Posterior vena cava (tissue), 2 donors: ENCODE data around the gene HSPH1. TPM values are rescaled to one million over a fixed set of nuclear protein-coding genes. Genes with fewer than 3 reads are reported as not detected.

Source experiments
- DNase-seq: peaks from one replicate; pipeline ENCODE4 v3.0.0-alpha.2; 2020; ENCODE audit warnings: low spot score
- intact Hi-C, 2 donors: fragments of 100-400 bp; cut with DNase I; formaldehyde crosslinking; loops; one replicate each; pipeline versions ENCODE4 v1.14.1 to v1.14.2; 2022 to 2023
- total RNA-seq, 2 donors: library from RNA; stranded (reverse); fragmentation: NEBNext Ultra II Directional; extraction: Animal tissue kit (Norgen Biotek cat#: 25700); gene quantifications; one replicate each; pipeline ENCODE4 v1.2.1, GENCODE V29; 2021
- donor health status: DM: yes; HTN: yes; CAD: no.
- donor health status: DM: yes; HTN: yes; CAD: no.

HSPH1 gene
- total RNA-seq, 2 donors from 2014 or later: 42.3 to 54.1 TPM

DNA sequence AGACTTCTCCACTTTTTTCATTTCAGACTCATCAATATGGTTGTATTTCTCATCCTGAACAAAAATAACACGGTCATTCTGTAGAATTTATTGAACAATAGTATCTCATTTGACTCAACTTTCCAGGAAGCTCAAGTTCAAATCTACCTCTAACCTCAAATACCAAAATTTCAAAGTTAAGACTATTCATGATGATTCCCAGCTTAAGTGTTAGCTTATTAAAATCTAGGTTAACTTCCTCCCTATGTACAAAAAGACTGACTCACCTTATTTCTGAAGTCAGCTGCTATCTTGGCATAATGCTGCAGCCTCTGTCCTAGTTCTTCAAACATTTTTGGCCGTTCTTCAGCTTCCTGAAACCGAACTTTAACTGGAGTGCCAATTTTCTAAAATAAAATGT, 23.2 kb downstream of the HSPH1 start:
- no peak for DNase-seq
- intact Hi-C loops: no loop called here

DNA sequence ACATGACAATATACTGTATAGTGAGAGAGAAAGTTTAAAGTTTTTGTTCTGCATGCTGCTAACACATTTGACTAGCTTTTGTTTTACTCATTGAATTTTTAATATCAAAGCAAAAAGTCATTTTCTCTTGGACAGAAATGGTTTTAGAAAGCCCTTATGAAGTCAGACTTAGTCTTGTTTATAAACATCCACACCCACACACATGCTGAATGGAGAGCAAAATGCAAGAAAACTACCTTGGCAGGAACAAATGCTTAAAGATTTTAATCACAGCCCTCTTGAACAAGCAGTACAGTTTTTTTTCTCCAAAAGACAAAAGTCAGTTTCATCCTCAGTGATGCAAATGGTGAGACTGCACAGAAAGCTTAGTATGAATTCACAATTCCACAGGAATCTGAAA, 25.0 kb downstream of the HSPH1 start:
- intact Hi-C loops: no loop called here
- no peak for DNase-seq

DNA sequence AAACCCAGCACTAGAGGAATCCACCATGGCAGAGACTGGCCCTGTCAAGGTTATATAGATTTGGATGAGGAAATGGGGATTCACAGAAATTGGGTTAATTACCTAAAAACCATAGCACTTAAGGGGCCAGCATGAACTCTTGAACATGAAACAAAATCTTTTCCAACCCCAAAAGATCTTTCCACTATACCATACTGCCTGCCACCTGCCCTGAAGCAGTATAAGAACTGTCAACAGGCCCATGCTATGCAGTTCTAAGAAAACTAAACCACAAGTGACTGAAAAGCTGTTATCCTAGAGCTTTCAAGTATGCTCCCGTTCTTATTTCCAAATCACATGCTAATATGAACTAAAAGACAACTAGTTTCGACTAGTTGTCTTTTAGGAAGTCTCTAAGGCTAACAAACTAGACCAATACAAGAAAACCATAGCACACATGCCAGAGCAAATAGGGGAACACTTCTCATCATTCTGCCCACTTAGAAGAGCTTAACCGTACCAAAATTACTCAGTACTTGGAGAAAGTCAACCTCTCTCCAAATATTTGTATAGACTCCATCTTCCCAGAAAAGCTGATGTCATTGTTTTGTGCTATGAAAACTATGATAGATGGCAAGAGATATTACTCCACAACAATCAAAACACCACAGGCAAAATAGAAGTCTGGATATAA, 27.5 kb downstream of the HSPH1 start:
- no peak for DNase-seq
- intact Hi-C loops: no loop called here

DNA sequence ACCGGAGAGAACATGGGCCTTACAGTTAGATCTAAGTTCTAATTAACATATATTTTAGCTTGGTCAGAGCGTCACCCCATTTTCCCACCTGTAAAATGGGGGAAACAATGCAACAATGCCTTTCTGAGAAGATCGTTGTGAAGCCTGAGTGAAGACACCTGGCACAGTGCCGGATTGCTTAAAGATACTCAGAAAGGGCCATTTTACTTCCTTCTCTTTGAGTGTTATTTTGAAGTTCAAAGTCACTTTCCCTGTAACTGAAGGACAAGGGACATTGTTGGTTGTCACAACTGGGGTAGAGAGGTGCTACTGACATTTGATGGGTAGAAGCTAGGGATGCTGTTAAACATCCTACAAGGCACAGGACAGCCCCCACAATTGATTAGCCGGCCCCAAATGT, 28.1 kb downstream of the HSPH1 start:
- DNase-seq: no peak
- intact Hi-C loops: no loop called here

DNA sequence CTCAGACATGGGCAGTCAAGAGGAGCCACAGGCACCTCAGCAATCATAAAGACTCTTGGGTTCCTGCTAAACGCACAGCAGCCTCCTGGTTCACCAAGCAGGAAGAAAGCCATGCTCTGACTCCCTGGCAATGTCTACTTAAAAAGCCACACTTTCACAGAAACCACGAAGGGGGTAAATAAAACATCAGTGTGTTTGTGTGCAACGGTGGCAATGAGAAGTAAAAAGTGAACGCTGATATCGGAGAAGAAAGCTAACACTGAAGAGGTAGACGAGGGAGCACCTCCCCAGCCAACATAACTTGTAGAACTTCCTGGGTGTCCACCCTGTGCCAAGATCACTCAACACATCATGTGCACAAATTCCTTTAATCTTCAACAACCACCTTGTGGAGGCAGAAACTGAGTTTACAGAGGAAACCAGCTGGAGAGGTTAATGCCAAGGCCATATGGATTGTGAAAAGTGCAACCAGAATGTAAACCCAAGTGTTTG, 30.2 kb downstream of the HSPH1 start:
- intact Hi-C loops: no loop called here
- DNase-seq: no peak

DNA sequence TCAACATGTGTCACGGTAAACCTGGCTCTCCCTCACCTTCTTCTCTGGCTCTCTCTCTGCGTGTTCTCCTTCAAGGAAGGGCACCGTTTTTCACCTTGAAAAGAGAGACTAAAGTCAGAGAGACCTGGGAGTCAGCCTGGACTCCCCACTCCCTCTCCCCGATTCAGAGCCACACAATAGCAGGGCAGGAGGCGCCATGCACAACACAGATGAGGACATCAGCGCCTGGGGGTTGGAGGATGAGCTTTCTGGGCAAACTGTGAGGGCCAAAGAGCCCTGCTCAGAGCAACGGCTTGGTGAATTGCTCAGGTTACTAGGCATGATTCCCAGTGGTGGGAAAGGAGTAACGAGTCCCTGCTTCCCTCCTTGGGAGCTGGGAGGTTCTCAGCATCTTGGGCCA, 32.3 kb downstream of the HSPH1 start:
- intact Hi-C loops: no loop called here

DNA sequence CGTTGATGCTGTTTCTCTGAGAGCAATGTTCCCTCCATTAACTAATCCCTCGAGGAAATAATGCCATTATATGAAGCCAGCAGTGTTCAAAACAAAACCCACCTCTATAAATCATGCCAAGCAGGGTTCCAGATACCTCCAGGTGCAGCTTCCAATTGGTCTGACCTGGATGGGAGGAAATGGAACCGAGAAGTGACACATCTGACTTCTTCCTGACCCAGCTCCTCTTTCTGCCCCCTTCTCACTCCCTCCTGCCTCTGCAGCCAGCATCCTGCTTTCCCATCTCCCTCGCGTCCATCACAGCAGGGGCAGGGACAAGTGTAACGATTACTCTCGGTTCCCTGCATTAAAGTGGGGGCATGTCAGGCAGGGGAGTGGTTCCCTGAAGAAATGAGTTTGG, 37.5 kb downstream of the HSPH1 start:
- no peak for DNase-seq
- intact Hi-C loops: no loop called here

More for the DNA sequence above, 32.3 kb downstream of the HSPH1 start:
- DNase-seq: no peak

DNA sequence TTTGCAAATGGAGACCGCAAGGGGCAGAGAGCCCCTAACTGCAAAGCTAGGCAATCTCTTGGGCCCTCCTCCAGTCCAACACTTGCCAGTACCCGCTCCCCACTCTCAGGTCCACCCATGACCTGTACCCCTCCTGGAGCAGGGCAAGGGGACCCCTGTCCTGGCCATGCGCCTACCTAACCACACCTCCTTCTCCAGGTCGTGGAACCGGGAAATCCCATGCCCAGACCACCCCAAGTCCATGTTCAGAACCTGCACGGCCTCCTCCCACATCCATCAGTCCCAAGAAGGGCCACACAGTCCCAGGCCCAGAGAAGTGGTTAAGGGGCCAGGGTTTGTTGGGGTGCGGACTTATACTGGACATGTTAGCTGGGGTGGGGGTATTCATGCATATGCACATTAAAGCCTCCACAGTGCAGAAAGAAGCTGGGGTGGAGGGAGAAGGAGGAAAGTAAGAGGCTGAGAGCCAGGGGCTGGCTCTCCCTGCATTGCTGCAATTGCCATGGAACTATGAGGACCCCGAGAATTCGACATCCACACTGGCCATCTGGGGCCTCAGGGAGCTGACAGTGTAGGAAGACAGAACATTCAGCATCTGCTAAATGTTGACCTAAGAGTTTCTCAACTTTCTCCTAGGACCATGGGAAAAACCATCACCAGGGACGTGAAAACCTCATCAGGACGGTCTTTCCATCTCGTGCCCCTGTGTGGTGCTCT, 39.0 kb downstream of the HSPH1 start:
- no peak for DNase-seq
- intact Hi-C loops: no loop called here

DNA sequence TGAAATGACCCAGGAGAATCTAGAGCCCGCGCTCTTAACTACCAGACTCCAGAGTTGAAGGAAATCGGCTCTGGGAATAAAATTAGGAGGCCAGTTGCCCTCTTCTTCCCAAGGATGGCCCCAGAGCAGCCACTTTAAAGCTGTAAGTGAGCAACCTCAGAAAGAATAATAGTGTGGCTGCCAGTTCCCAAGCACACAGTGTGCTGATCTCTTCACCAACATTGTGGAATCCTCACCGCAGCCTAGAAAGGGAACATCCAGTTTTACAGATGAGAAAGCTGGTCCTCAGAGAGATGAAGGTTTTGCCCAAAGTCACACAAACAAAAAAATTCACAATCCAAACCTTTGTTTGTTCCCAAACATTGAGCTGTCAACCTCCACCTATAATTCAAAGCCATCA, 39.6 kb downstream of the HSPH1 start:
- intact Hi-C loops: no loop called here
- no peak for DNase-seq

DNA sequence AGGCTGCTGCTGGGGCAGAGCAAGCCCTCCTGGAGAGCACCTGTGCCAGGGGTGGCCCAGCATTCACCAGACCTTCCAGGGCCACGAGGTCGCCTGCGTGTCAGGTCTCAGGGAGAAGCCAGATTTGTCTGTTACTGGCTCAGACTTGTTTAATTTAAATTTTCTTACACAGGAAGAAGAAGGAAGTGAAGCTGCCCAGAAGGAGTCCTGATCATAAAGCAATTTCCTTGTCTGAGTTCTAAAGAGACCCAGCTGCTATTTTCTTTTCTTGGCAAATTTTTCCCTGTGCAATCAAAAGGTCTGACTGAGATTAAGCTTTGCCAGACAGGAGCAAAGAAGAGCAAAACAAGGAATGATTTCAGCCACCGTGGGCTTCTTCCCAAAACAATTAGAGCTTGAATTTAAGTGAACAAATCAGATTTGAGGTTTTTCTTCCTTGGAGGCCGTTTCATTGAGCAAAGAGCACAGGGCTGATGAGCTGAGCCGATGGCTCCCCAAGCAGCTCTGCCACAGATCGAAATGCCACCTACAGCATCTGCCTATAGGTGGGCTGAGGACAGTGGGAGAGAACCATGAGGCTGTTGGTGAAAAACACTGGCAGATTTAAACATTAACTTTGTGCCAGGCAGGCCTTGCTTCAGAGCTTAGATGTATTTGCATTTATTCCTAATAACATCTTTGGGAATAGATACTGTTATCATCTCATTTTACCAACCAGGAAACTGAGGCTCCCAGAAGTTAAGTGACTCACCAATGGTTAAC, 40.1 kb downstream of the HSPH1 start:
- DNase-seq: no peak
- intact Hi-C loops: no loop called here

DNA sequence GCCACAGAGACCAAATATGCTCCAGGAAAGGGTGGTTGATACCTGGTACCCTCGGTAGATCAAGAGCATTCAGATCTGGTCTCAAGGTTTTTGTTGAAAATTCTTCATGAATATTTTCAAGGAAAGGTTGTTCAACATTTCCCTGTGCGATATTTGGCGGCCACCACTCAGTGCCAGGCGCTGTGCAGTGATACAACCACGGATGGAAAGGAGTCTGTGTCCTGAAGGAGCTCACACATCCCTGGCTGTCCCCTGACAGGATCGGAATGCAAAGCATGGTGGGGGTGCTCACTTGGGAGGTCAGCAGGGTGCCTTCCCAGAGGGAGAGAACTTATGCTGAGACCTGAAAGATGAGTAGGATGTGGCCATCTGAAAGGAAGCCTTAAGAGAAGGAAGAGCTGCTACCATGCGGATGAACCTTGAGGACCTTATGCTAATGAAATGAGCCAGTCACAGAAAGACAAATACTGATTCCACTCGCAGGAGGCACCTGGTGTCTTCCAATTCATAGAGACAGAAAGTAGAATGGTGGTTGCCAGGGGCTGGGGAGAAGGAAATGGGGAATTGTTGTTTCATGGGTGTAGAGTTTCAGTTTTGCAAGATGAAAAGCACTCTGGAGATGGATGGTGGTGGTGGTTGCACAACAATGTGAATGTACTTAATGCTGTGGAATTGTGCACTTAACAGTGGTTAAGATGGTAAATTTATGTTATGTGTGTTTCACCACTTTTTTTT, 41.6 kb downstream of the HSPH1 start:
- intact Hi-C loops: no loop called here
- DNase-seq: no peak

DNA sequence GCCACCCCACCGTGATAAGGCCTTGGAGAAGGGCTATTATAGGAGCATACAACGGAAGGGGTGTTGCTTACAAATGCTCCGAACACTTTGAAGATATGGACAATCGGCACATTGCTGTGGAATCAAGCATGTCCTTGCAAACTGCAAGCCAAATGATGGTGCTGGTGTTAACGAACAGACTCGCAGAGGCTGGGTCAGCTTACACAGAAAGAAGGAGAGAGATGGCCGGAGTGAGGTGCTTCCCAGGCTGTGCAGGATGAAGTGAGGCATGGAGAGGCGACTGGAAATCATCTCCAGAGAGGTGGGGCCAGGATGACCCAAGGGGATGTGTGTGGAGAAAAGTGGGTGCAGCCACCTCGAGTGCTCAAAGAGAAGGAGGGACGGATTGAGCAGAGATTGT, 42.2 kb downstream of the HSPH1 start:
- intact Hi-C loops: no loop called here
- no peak for DNase-seq

DNA sequence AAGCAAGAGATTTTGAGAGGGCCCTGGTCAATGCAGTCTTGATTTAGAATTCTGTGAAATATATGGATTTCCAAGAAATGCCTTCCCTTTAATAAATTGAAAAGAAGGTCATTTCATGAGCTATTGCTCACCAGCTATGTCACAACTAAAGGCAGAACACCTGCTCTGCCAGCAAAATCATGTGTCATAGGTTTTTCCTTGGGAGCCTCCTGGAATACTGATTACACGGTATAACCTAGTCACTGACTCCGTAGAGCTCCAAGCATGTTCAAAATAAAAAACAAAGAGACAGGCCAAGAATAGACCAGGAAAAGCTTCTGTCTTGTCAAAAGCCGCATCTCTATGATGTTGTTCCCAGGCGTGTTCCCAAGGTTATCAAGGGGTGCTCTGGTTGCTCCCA, 45.5 kb downstream of the HSPH1 start:
- DNase-seq: no peak
- intact Hi-C loops: no loop called here

DNA sequence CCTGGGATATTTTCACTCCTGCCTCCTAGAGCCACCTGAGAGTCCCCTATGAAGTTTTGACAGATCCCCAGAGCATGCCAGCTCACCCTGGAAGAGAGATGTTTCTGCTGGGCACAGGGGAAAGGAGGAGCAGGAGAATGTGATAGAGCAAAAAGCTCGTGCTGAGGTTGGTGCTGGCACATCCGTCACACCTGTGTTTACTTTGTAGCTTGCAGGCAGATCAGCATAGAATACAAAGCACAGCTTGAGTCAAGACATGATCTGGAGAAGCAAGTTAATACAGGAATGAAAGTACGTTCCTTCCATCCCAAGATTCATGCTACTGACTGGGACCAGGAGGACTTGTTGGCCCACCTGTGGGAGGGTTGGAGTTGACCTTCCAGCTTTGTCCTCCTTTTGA, 46.1 kb downstream of the HSPH1 start:
- intact Hi-C loops: no loop called here
- no peak for DNase-seq

DNA sequence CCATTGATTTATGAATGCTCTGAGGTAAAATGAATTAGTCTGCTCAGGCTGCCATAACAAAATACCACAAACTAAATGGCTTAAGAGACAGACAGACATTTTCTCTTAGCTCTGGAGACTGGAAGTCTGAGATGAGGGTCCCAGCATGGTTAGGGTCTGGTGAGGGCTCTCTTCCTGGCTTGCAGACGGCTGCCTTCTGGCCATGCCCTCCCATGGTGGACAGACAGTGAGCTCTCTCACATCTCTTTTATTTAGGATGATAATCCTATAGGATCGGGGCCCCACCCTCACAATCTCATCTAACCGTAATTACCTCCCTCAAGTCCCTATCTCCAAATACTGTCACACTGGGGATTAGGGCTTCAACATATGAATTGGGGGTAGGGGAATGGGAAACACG, 47.1 kb downstream of the HSPH1 start:
- intact Hi-C loops: no loop called here
- DNase-seq: no peak

DNA sequence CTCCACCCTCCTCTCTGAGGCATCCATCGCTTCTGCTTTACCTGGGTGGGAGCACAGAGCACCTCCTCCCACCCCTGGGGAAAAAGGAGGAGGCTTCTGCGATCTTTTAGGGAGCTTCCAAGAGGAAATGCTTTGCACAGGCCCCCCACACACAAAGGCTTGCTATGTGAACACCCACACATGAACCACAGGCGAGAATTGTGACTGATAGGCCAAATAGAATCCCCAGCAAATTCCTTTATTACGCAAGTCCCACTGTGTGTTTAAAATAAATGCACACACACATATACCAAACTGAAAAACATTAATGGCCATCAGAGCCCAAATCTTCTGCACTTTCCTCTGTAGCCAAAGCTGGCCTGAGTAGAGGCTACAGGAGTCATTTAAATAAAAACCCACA, 50.6 kb downstream of the HSPH1 start:
- intact Hi-C loops: no loop called here
- DNase-seq: no peak

DNA sequence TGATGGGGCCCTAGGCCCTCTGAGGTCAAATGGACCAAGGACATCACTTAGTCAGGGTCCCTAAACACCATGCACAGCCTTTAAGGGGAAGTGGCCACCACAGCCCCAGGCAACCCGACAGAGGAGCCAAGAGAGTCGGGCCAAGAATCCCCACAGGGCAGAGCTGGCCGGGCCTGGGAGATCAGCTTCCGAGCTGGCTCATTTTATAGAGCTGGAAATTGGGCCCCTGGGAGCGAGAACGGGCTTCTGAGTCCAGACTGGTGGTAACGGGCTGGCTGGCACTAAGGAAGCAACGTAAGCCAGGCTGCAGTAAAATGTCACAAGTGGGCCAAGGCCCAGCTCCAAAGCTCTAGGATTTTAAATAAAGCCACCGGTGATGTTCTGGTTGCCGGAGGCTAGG, 51.1 kb downstream of the HSPH1 start:
- no peak for DNase-seq
- intact Hi-C loops: no loop called here

DNA sequence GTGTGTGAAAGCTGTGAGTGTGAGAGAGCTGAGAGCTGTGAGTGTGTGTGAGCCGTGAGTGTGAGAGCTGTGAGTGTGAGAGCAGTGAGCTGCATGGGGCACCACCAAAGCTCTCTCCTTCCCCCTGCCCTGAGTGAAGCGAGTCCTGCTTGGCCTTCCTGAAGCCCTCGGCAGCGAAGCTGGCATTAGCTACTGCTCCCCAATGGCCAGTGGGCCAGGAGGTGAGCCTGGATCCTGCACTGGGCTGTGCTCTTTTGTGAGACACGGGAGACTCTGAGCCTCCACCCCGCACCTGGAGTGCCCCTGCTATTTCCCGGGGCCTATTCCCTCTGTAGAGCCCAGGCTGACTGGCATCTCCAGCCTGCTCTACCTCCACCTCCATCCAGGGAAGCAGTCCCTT, 51.5 kb downstream of the HSPH1 start:
- DNase-seq: no peak
- intact Hi-C loops: no loop called here

DNA sequence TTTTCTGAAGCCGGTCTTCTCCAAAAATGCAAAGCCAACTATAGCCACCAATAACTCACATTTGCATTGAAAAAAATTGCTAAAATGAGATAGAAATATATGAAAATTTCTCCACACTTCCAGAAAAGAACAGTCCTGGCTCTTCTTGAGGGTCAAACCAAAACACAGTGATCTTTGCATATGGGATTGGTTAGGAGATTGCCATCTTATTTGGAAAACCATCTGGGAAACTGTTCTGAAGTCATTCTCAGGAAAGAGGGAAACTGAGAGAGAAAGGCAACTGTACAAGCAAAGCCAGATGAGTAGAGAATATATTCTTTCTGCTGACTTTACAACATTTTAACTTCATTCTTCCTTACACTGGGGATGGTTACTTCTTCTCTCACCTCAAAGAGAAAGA, 54.6 kb downstream of the HSPH1 start:
- intact Hi-C loops: no loop called here
- DNase-seq: no peak

DNA sequence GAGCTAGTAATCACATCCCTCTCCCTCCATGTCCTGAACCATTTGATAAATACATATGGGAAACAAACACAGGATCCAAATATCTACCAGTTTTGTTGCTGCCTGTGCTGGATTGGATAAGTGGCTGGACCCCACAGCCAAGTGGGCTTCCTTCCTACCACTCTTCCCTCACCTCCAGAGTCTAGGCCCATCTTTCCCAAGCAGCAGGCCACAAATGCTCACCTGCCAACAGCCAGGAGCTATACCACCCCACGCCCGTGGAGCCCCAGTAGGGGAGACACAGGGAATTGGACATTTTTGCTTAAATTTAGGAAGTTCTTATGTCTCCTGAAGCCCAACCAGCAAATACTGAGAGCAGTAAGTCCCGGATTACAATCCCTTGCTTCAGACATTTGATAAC, 55.8 kb downstream of the HSPH1 start:
- intact Hi-C loops: no loop called here
- no peak for DNase-seq
